PC-9 (cell line): ENCODE measurements around the gene GULP1.

Experiments used
- CTCF ChIP-seq: fragments of 200-600 bp; sonication (generic); conservative IDR thresholded peaks from 2 replicates; pipeline ENCODE4 v1.6.1; 2017; ENCODE audit warnings: mixed run types, antibody characterized with exemption, mild to moderate bottlenecking, moderate library complexity
- EZH2 ChIP-seq: fragments of 200-600 bp; sonication (generic); IDR thresholded peaks from 2 replicates; pipeline ENCODE4 v1.8.0; 2017; ENCODE audit warnings: antibody characterized with exemption, low read depth

DNA sequence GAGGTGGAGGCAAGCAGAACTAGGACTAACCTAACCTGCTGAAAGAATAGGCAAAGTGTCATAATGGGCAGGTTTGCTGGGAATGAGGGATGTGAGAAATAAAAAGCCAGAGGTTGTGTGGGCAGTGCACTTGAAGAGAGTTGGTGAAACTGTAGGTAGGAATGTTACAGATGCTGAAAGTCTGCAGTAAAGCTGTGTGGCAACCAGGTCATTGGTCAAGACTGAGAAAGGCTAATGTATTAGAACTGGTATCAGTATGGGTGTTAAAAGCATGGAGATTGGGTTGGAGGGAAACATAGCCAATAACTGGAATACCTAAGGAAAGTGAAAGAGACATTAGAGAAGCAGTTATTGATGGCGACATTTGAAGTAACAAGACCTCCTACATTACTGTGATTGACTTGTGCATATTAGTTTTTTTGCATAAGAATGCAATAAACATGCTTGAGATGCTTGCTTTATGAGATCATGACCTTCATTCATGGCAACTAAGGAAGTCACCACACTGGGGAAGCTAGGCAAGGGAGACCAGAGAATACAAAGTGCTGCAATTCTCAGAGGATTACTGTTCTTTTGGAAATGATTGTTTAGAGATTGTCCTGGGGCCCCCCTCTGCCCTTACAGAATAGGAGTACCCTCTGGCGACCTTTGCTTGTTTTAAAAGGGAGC, 11.8 kb downstream of the GULP1 start:
- no peak for TF ChIP-seq CTCF
- TF ChIP-seq EZH2: no peak
